Lower lobe of right lung (tissue), 2 donors: Measurements from ENCODE around the gene POTEF. TPM values are rescaled to one million over a fixed set of nuclear protein-coding genes. Genes with fewer than 3 reads are reported as not detected.
"Not testable (repeated sequence)": the region's sequence is repeated elsewhere in the genome, so short reads cannot be mapped to it uniquely, and the experiment has no call there.

Experiments
- ATAC-seq, 2 donors: fragments of 200-7000 bp; cut with Tn5 transposase; one replicate each; pipeline ENCODE4 v1.9.1; 2020 to 2022; ENCODE audit warnings: mild to moderate bottlenecking in 2 of 2, moderate library complexity in 2 of 2
- DNase-seq: peaks from one replicate; pipeline ENCODE4 v3.0.0-alpha.2; 2020
- H3K27ac ChIP-seq: fragments of 200-600 bp; one replicate; pipeline ENCODE4 v1.8.0; 2022
- H3K27me3 ChIP-seq: fragments of 200-600 bp; one replicate; pipeline ENCODE4 v1.8.0; 2022; ENCODE audit warnings: low read depth
- H3K36me3 ChIP-seq: fragments of 200-600 bp; one replicate; pipeline ENCODE4 v1.8.0; 2022; ENCODE audit warnings: mild to moderate bottlenecking
- H3K4me1 ChIP-seq: fragments of 200-600 bp; one replicate; pipeline ENCODE4 v1.8.0; 2022
- H3K4me3 ChIP-seq: fragments of 200-600 bp; one replicate; pipeline ENCODE4 v1.8.0; 2022; ENCODE audit warnings: mild to moderate bottlenecking
- H3K9me3 ChIP-seq: fragments of 200-600 bp; one replicate; pipeline ENCODE4 v1.8.0; 2022
- CTCF ChIP-seq: fragments of 200-600 bp; IDR thresholded peaks from one replicate; pipeline ENCODE4 v1.8.0; 2022; ENCODE audit warnings: antibody characterized with exemption, mild to moderate bottlenecking
- intact Hi-C: fragments of 100-400 bp; cut with DNase I; formaldehyde crosslinking; loops from one replicate; pipeline ENCODE4 v1.11.0; 2022
- total RNA-seq: library from RNA; stranded (reverse); fragmentation: NEBNext Ultra II Directional; extraction: Animal tissue kit (Norgen Biotek cat#: 25700); gene quantifications from one replicate; pipeline ENCODE4 v1.2.1, GENCODE V29; 2021
- donor health status: DM: no; HTN: yes; CAD: no; lungs with severe emphysema.

The POTEF gene
- total RNA-seq, 1 donor from 2014 or later: not detected

DNA sequence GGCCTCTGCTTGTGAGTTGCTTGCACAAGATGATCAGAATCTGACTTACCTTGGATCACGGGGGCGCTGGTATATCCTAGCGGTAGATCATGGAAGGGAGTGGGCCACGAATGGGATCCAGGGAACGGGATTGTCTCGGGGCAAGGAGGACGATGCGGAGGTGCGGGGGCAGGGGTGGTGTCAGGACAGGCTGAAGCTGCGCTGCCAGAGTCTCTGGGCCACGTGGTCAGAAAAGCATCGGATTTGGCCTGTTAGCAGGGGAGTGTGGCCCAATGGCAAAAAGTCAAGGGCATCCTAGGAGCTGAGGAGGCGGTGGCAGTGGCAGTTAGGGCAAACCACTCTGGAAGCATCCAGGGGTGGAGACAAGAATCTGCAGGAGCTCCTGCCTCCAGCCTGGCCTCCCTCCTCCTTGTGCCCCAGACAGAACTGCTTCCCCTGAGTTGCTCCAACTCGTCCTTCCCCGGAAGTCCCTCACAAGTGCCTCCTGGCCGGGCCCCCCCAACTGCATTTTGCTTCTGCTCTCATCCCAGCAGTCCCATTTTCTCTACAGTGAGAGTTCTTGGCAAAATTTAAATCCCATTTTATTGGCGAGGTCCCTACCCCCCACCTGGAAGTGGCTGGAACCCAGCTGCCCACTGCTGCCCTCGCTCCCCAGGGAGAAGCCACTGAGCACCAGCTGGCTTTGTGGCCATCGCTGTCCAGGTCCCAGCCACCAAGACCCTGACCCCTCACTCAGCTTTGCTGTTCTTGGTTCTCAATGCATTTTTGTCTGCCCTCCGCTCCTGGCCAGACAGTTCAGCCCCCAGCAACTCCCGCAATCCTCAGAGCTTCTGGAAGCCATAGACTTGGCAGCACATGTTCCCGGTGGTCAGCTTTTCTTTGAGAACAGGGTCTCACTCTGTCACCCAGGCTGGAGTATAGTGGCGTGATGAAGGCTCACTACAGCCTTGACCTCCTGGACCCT is 21.4 kb upstream of the POTEF start:
- Histone ChIP-seq H3K4me3 (no peak overlapping the region), H3K36me3 (peaks cover 36% of the 10 kb centered on the region), H3K27me3 (peaks cover 3% of the 10 kb centered on the region), H3K4me1 (no peaks in the 10 kb centered on the region), H3K9me3 (no peaks in the 10 kb centered on the region), H3K27ac (no peak overlapping the region)
- DNase-seq (no peak), ATAC-seq (no peak)
- no peak for TF ChIP-seq CTCF
- intact Hi-C loops: no loop called here

DNA sequence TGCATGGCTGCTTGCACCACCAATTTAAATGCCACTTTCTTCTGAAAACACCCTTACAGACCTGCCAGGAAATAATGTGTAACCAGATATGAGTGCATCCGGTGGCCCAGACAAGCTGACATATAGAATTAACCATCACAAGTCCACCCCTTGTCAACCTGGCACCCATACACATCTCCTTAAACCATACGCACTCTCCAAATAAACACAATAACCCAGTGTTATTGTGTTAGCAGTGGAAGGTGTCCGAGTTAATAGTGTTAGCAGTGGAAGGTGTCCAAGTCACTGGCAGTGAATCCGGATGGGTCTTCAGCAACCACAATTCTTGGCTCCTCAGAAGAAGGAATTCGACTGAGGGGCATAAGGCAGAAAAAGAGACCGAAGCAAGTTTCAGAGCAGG is 19.5 kb upstream of the POTEF start:
- intact Hi-C loops: not testable (repeated sequence)

DNA sequence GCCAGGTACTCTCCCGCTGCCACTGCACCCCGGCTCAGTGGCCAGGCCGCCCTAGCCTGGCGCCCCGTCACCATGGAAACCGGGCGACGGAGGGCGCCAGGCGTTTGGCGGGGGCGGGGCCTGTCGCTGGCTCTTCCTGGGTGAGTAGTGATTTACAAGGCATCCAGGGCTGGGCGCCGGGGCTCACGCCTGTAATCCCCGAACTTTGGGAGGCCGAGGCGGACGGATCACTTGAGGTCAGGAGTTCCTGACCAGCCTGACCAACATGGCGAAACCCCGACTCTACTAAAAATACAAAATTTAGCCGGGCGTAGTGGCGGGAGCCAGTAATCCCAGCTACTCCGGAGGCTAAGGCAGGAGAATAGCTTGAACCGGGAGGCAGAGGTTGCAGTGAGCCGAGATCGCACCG is 16.0 kb upstream of the POTEF start, which contains the start of gene CCDC74B:
Gene CCDC74B (minus strand): TSS at position 107 of the 409 bp plus-strand sequence. CDS start 116 bp downstream, outside the sequence.
- H3K27me3 ChIP-seq, H3K36me3 ChIP-seq, H3K27ac ChIP-seq, H3K4me1 ChIP-seq, intact Hi-C loops, H3K9me3 ChIP-seq: not testable (repeated sequence)
- ATAC-seq (peak; percentile 79 to 87), DNase-seq (peak; percentile 59)
- peak within 1 kb of the TSS; percentile 36 for H3K4me3 ChIP-seq

More for the DNA sequence above, 19.5 kb upstream of the POTEF start:
- H3K4me3 ChIP-seq, H3K4me1 ChIP-seq, H3K27ac ChIP-seq, H3K27me3 ChIP-seq, H3K9me3 ChIP-seq, DNase-seq, ATAC-seq: not testable (repeated sequence)
- H3K36me3 ChIP-seq: peaks cover 18% of the 10 kb centered on the region

- ATAC-seq, H3K4me1 ChIP-seq, H3K36me3 ChIP-seq, H3K9me3 ChIP-seq, H3K27ac ChIP-seq, intact Hi-C loops, H3K27me3 ChIP-seq, DNase-seq: not testable (repeated sequence)
- peak overlapping the region; percentile 36 for H3K4me3 ChIP-seq
Measured at GRCh38 chr2:130143266-130144039, 14.4 kb upstream of the POTEF start.

DNA sequence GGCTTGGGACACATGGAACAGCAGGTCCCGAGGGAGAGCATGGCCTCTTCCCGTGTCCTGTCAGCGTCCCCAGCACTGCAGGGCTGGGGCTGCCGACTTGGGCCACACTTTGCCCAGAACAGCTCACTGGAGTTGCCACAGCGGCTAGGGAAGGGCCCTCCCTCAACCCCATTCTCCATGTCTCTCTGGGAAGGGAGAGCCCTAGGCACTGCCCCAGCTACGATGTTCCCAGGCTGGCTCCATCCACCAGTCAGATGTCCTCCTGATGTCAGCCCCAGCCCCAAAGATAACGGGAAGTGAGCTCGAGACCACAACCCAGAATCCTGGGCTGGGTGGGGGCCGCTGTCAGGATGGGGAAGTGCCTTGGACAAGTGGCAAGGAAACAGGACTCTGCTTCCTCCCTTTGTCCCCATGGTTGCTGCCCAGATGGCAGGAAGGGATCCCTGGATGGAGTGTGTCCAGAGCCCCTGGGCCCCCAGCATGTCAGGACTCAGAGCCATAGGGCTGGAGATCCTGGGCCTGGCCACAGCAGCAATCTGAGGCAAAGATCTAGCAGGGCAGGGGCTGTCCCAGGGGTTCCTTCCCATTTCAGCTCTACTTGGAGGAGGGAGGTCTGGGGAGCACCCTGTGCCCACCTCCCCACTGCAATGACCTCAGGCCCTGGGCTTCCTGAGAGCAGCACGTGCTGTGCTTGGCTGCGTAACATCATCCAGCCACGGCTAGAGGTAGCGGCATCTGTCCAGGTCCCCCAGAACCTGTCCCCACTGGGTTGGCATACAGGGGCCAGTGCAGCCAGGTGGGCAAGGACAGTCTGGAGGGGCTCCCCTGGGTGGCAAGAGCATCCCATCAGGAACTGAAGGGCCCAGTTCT is 13.6 kb upstream of the POTEF start:
- H3K4me1 ChIP-seq, H3K36me3 ChIP-seq, DNase-seq, H3K4me3 ChIP-seq, ATAC-seq, intact Hi-C loops, H3K9me3 ChIP-seq, H3K27ac ChIP-seq, H3K27me3 ChIP-seq: not testable (repeated sequence)

GRCh38 chr2:130141645-130142370 is 12.8 kb upstream of the POTEF start:
- H3K27me3 ChIP-seq, H3K27ac ChIP-seq, DNase-seq, H3K4me3 ChIP-seq, H3K36me3 ChIP-seq, ATAC-seq, intact Hi-C loops, H3K4me1 ChIP-seq, H3K9me3 ChIP-seq: not testable (repeated sequence)

- H3K27ac ChIP-seq, ATAC-seq, H3K4me1 ChIP-seq, DNase-seq, H3K27me3 ChIP-seq, H3K36me3 ChIP-seq, H3K4me3 ChIP-seq, intact Hi-C loops, H3K9me3 ChIP-seq: not testable (repeated sequence)
Measured at GRCh38 chr2:130141002-130141401, 12.0 kb upstream of the POTEF start.

DNA sequence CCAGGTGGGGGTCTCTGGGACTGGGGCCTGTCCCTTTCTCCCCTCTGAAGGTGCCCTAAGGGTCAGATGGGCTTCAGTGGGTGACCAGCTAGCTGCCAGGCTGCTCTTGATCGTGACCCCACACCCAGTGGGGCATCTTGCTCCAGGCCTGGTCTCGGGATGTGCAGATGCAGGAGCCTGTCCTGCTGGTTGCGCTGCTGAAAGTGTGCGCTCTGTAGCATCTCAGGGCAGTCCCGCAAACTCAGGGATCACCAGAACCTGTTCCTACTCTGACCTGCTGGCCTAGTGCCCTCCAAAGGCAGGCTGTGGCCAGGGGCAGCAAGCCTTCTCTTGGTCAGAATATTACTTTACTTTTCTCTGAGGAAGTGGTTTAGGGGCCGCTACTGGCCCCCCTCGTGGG is 11.5 kb upstream of the POTEF start:
- H3K9me3 ChIP-seq, H3K4me1 ChIP-seq, intact Hi-C loops, H3K27me3 ChIP-seq, DNase-seq, H3K4me3 ChIP-seq, H3K27ac ChIP-seq, ATAC-seq, H3K36me3 ChIP-seq: not testable (repeated sequence)

- H3K4me1 ChIP-seq, intact Hi-C loops, ATAC-seq, DNase-seq, H3K36me3 ChIP-seq, H3K27me3 ChIP-seq, H3K27ac ChIP-seq, H3K9me3 ChIP-seq, H3K4me3 ChIP-seq: not testable (repeated sequence)
Measured at GRCh38 chr2:130139331-130140280, 10.6 kb upstream of the POTEF start.

GRCh38 chr2:130138841-130139251 is 9.8 kb upstream of the POTEF start:
- DNase-seq: not testable (repeated sequence)

More at GRCh38 chr2:130138841-130139251, 9.8 kb upstream of the POTEF start:
- H3K4me3 ChIP-seq, H3K4me1 ChIP-seq, H3K36me3 ChIP-seq, H3K27me3 ChIP-seq, intact Hi-C loops, H3K9me3 ChIP-seq, H3K27ac ChIP-seq: not testable (repeated sequence)
- peak in 1 of 2 donors; percentile 17 for ATAC-seq
